HCT116 (cell line): ENCODE data around the gene ZBTB39. TPM values are rescaled to one million over a fixed set of nuclear protein-coding genes. Genes with fewer than 3 reads are reported as not detected.

Experiments used
- ATAC-seq: fragments of 200-7000 bp; cut with Tn5 transposase; 2 replicates; pipeline ENCODE4 v1.9.1; 2020; ENCODE audit warnings: mild to moderate bottlenecking, moderate library complexity
- BruUV-seq: library from RNA; stranded (reverse); fragments of 400-500 nt; replicated peaks from 2 replicates; lab custom pipeline; 2021; lab: Mats Ljungman, UMichigan
- CTCF ChIA-PET: fragments of 300-600 bp; sonication (Branson Sonifier 250); formaldehyde crosslinking; loops from one replicate; lab custom pipeline; 2021; ENCODE audit warnings: antibody characterized with exemption; lab: Charles Lee
- POLR2A ChIA-PET: fragments of 300-600, 350-600 bp; sonication (Branson Sonifier 250); formaldehyde crosslinking; loops from one replicate; lab custom pipeline; 2021; ENCODE audit warnings: antibody characterized with exemption; lab: Charles Lee
- RAD21 ChIA-PET, 2 experiments: fragments of 300-600 bp; sonication (Branson Sonifier 250); formaldehyde crosslinking; loops; one replicate each; lab custom pipeline; 2023; ENCODE audit warnings: low total read pairs in 2 of 2; ENCODE audit not compliant: uncharacterized antibody in 2 of 2, unreplicated experiment in 2 of 2, low non-redundant PET in 1 of 2; lab: Charles Lee
- DNase-seq: peaks from one replicate; pipeline ENCODE4 v3.0.0-alpha.2; 2010; ENCODE audit warnings: low read depth, low spot score
- H2AFZ ChIP-seq: fragments of 200-600 bp; shearing (Covaris generic), sonication (generic); 2 replicates; pipeline ENCODE4 v1.6.1; 2017; ENCODE audit warnings: low read depth, mixed run types, mixed read lengths, antibody characterized with exemption, low read length; ENCODE audit not compliant: poor library complexity, severe bottlenecking
- H3K27ac ChIP-seq: 2 replicates; pipeline ENCODE4 v1.5.1; 2012; ENCODE audit warnings: low read depth, low read length
- H3K27me3 ChIP-seq: fragments of 200-600 bp; sonication (generic); 2 replicates; pipeline ENCODE4 v1.6.1; 2016; ENCODE audit warnings: mixed run types, low read length, mixed read lengths; ENCODE audit not compliant: insufficient read depth
- H3K36me3 ChIP-seq, 2 experiments: fragments of 200-500 bp in 1 of 2; fragments of 200-600 bp in 1 of 2; sonication (Bioruptor generic) in 1 of 2; sonication (generic) in 1 of 2; 2 replicates each; pipeline versions ENCODE4 v1.5.1 to v1.6.1; 2014 to 2016; ENCODE audit warnings: low read length in 2 of 2, inconsistent platforms in 1 of 2, mixed read lengths in 1 of 2, mixed run types in 1 of 2; ENCODE audit not compliant: insufficient read depth in 2 of 2, control insufficient read depth in 1 of 2
- H3K4me1 ChIP-seq, 2 experiments: fragments of 200-600 bp in 1 of 2; sonication (generic) in 1 of 2; 2 replicates each; pipeline versions ENCODE4 v1.5.1 to v1.6.1; 2012 to 2017; ENCODE audit warnings: low read length in 2 of 2, inconsistent platforms in 1 of 2, mild to moderate bottlenecking in 1 of 2, mixed read lengths in 1 of 2, mixed run types in 1 of 2, moderate library complexity in 1 of 2; ENCODE audit not compliant: insufficient read depth in 2 of 2, control insufficient read depth in 1 of 2
- H3K4me2 ChIP-seq: fragments of 200-600 bp; sonication (generic); 2 replicates; pipeline ENCODE4 v1.6.1; 2017; ENCODE audit warnings: mixed run types, low read length, mixed read lengths
- H3K4me3 ChIP-seq, 2 experiments: fragments of 200-600 bp in 1 of 2; sonication (generic) in 1 of 2; replicated peaks in 1 of 2; 2 replicates each; pipeline ENCODE4 v1.5.1; 2011 to 2016; ENCODE audit warnings: low read length in 2 of 2, control low read depth in 1 of 2, low read depth in 1 of 2, mild to moderate bottlenecking in 1 of 2, mixed read lengths in 1 of 2, mixed run types in 1 of 2
- H3K79me2 ChIP-seq: fragments of 200-600 bp; sonication (generic); 2 replicates; pipeline ENCODE4 v1.6.1; 2017; ENCODE audit warnings: mild to moderate bottlenecking, mixed run types, low read length, moderate library complexity, mixed read lengths; ENCODE audit not compliant: insufficient read depth
- H3K9ac ChIP-seq: fragments of 200-600 bp; sonication (generic); 2 replicates; pipeline ENCODE4 v1.6.1; 2016; ENCODE audit warnings: low read length, mixed read lengths
- H3K9me2 ChIP-seq: fragments of 200-600 bp; sonication (generic), shearing (Covaris generic); 2 replicates; pipeline ENCODE4 v1.6.1; 2017; ENCODE audit warnings: mixed run types, mild to moderate bottlenecking, moderate library complexity; ENCODE audit not compliant: insufficient read depth
- H3K9me3 ChIP-seq, 2 experiments: fragments of 200-500 bp in 1 of 2; fragments of 200-600 bp in 1 of 2; sonication (Bioruptor generic) in 1 of 2; sonication (generic) in 1 of 2; 2 replicates each; pipeline ENCODE4 v1.6.1; 2014 to 2017; ENCODE audit warnings: low read length in 2 of 2, mixed read lengths in 2 of 2, inconsistent platforms in 1 of 2, low read depth in 1 of 2, mild to moderate bottlenecking in 1 of 2, mixed run types in 1 of 2, moderate library complexity in 1 of 2; ENCODE audit not compliant: control insufficient read depth in 1 of 2, insufficient read depth in 1 of 2
- H4K20me1 ChIP-seq: fragments of 200-600 bp; sonication (generic), shearing (Covaris generic); 2 replicates; pipeline ENCODE4 v1.6.1; 2017; ENCODE audit warnings: mixed run types, mild to moderate bottlenecking, moderate library complexity; ENCODE audit not compliant: insufficient read depth
- ATF3 ChIP-seq: IDR thresholded peaks from 2 replicates; pipeline ENCODE4 v1.6.1; 2012
- CTCF ChIP-seq, 3 experiments: fragments of 200-600 bp in 1 of 3; sonication (generic) in 1 of 3; IDR thresholded peaks in 2 of 3; conservative IDR thresholded peaks in 1 of 3; 2 replicates each; pipeline ENCODE4 v1.5.1; 2012 to 2017; ENCODE audit warnings: low read depth in 2 of 3, low read length in 2 of 3, antibody characterized with exemption in 1 of 3, borderline replicate concordance in 1 of 3, control low read depth in 1 of 3, mild to moderate bottlenecking in 1 of 3, mixed read lengths in 1 of 3, mixed run types in 1 of 3, moderate library complexity in 1 of 3; ENCODE audit not compliant: insufficient read depth in 1 of 3
- EGR1 ChIP-seq: IDR thresholded peaks from 2 replicates; pipeline ENCODE4 v1.6.1; 2012; ENCODE audit warnings: low read depth
- ELF1 ChIP-seq: IDR thresholded peaks from 2 replicates; pipeline ENCODE4 v1.6.1; 2012; ENCODE audit warnings: low read depth, borderline replicate concordance
- EZH2 ChIP-seq: fragments of 200-600 bp; sonication (generic); IDR thresholded peaks from 2 replicates; pipeline ENCODE4 v1.6.1; 2017; ENCODE audit warnings: antibody characterized with exemption, mixed run types
- EZH2phosphoT487 ChIP-seq: fragments of 200-600 bp; IDR thresholded peaks from 2 replicates; pipeline ENCODE4 v1.6.1; 2018; ENCODE audit warnings: antibody characterized with exemption, borderline replicate concordance
- FOSL1 ChIP-seq: IDR thresholded peaks from 2 replicates; pipeline ENCODE4 v1.6.1; 2012; ENCODE audit warnings: low read depth
- MAX ChIP-seq: IDR thresholded peaks from 2 replicates; pipeline ENCODE4 v1.6.1; 2012
- RAD21 ChIP-seq: IDR thresholded peaks from 2 replicates; pipeline ENCODE4 v1.6.1; 2012; ENCODE audit warnings: low read depth, mild to moderate bottlenecking
- SIN3A ChIP-seq: IDR thresholded peaks from 2 replicates; pipeline ENCODE4 v1.6.1; 2012; ENCODE audit warnings: low read depth
- TCF7L2 ChIP-seq: IDR thresholded peaks from 2 replicates; pipeline ENCODE4 v1.7.0; 2011; ENCODE audit warnings: borderline replicate concordance, inconsistent platforms; ENCODE audit not compliant: insufficient read depth, insufficient read length; ENCODE audit errors: extremely low read depth
- YY1 ChIP-seq: IDR thresholded peaks from 2 replicates; pipeline ENCODE4 v1.6.1; 2011; ENCODE audit warnings: low read length, low read depth, moderate library complexity, mild to moderate bottlenecking; ENCODE audit not compliant: insufficient replicate concordance; ENCODE audit errors: extremely low read depth
- ZBTB33 ChIP-seq: IDR thresholded peaks from 2 replicates; pipeline ENCODE4 v1.6.1; 2011; ENCODE audit warnings: mild to moderate bottlenecking, low read length, moderate library complexity; ENCODE audit not compliant: insufficient replicate concordance; ENCODE audit errors: extremely low read depth
- intact Hi-C: fragments of 100-400 bp; cut with micrococcal nuclease; formaldehyde crosslinking; loops from 2 replicates; pipeline ENCODE4 v1.10.0; 2022
- total RNA-seq: library from RNA; stranded (reverse); gene quantifications from one replicate; pipeline ENCODE4 v1.2.1, GENCODE V29; 2021; ENCODE audit not compliant: unreplicated experiment

The ZBTB39 gene
- total RNA-seq, 1 experiment from 2014 or later = 12.3 TPM

GRCh38 chr12:57027805-57028153 lies 21.4 kb upstream of the ZBTB39 start (continued):
- TF ChIP-seq CTCF (IDR thresholded peaks at IDR 0.05 in 2 of 3, conservative IDR thresholded peaks at IDR 0.05 in 1 of 3; ENCODE audit: borderline replicate concordance in 1 of 3, insufficient read depth in 1 of 3, low read depth in 2 of 3, low read length in 2 of 3) = no peak
- TF ChIP-seq, all 23 proteins: peak for 0

- ATAC-seq = no peak
- Histone ChIP-seq H2AFZ (no peak overlapping the region), H4K20me1 (no peaks in the 10 kb centered on the region), H3K4me3 (no peak overlapping the region), H3K4me2 (no peak overlapping the region), H3K36me3 (no peaks in the 10 kb centered on the region), H3K79me2 (no peaks in the 10 kb centered on the region), H3K27me3 (peaks cover 6% of the 10 kb centered on the region; the same call in 1 of the 2 replicates), H3K27ac (no peak overlapping the region), H3K4me1 (peaks cover 12 to 13% of the 10 kb centered on the region in 2 experiments), H3K9me2 (no peaks in the 10 kb centered on the region), H3K9me3 (no peaks in the 10 kb centered on the region), H3K9ac (no peak overlapping the region)
- RAD21 ChIA-PET = no interaction called here
- DNase-seq = no peak
- intact Hi-C loops = no loop called here
- BruUV-seq = no TSS peak
- CTCF ChIA-PET = no interaction called here
- POLR2A ChIA-PET = interaction anchor here (1.1 to 1.3 kb wide), 2 partner anchors 9 to 302 kb away, joined by 3 to 4 read pairs; partner anchors contain the start of gene NACA
- TF ChIP-seq EZH2phosphoT487 (no peak), ATF3 (no peak), RAD21 (no peak), TCF7L2 (no peak), ZBTB33 (no peak), FOSL1 (no peak), ELF1 (no peak), SIN3A (no peak), YY1 (no peak), EGR1 (no peak), EZH2 (no peak), MAX (no peak), CTCF (IDR thresholded peaks at IDR 0.05 in 2 of 3, conservative IDR thresholded peaks at IDR 0.05 in 1 of 3; ENCODE audit: borderline replicate concordance in 1 of 3, insufficient read depth in 1 of 3, low read depth in 2 of 3, low read length in 2 of 3) (no peak)
Observed at GRCh38 chr12:57027011-57027804, 20.9 kb upstream of the ZBTB39 start.
